LNCaP clone FGC (cell line): ENCODE results near the gene SMDT1.

ENCODE experiments used
- DNase-seq: peaks from one replicate; pipeline ENCODE4 v3.0.0-alpha.2; 2011; ENCODE audit warnings: low read depth
- H3K4me3 ChIP-seq: 2 replicates; pipeline ENCODE4 v1.5.1; 2011; ENCODE audit warnings: mild to moderate bottlenecking, low read depth, low read length, control low read depth
- CTCF ChIP-seq: IDR thresholded peaks from 2 replicates; pipeline ENCODE4 v1.5.1; 2012; ENCODE audit warnings: mild to moderate bottlenecking; ENCODE audit not compliant: control insufficient read depth, insufficient read depth; ENCODE audit errors: extremely low read depth

Gene SMDT1

GRCh38 chr22:42052765-42053164 lies 26.7 kb upstream of the SMDT1 start:
- no peak for TF ChIP-seq CTCF
- DNase-seq = no peak
- no peak overlapping the region for H3K4me3 ChIP-seq

GRCh38 chr22:42056757-42057511 lies 22.6 kb upstream of the SMDT1 start:
- no peak for TF ChIP-seq CTCF
- no peak for DNase-seq
- H3K4me3 ChIP-seq = no peak overlapping the region

- no peak overlapping the region for H3K4me3 ChIP-seq
- no peak for TF ChIP-seq CTCF
- DNase-seq = no peak
These were observed 19.0 kb upstream of the SMDT1 start for GRCh38 chr22:42060489-42060888.

- no peak overlapping the region for H3K4me3 ChIP-seq
- no peak for TF ChIP-seq CTCF
- no peak for DNase-seq
These were observed 18.5 kb upstream of the SMDT1 start for GRCh38 chr22:42061041-42061440.

GRCh38 chr22:42062506-42063170 lies 16.9 kb upstream of the SMDT1 start:
- no peak overlapping the region for H3K4me3 ChIP-seq
- no peak for TF ChIP-seq CTCF
- no peak for DNase-seq

GRCh38 chr22:42064629-42065028 lies 14.9 kb upstream of the SMDT1 start:
- H3K4me3 ChIP-seq = no peak overlapping the region
- DNase-seq = no peak
- TF ChIP-seq CTCF = no peak
